GM19372 (cell line): ENCODE measurements around the gene ATXN1.

Experiments
- ATAC-seq: cut with Tn5 transposase; IDR thresholded peaks from one replicate; pipeline ENCODE4 v1.9.1; 2021; ENCODE audit warnings: mild to moderate bottlenecking, low read depth, moderate library complexity; ENCODE audit not compliant: unreplicated experiment

Gene ATXN1

DNA sequence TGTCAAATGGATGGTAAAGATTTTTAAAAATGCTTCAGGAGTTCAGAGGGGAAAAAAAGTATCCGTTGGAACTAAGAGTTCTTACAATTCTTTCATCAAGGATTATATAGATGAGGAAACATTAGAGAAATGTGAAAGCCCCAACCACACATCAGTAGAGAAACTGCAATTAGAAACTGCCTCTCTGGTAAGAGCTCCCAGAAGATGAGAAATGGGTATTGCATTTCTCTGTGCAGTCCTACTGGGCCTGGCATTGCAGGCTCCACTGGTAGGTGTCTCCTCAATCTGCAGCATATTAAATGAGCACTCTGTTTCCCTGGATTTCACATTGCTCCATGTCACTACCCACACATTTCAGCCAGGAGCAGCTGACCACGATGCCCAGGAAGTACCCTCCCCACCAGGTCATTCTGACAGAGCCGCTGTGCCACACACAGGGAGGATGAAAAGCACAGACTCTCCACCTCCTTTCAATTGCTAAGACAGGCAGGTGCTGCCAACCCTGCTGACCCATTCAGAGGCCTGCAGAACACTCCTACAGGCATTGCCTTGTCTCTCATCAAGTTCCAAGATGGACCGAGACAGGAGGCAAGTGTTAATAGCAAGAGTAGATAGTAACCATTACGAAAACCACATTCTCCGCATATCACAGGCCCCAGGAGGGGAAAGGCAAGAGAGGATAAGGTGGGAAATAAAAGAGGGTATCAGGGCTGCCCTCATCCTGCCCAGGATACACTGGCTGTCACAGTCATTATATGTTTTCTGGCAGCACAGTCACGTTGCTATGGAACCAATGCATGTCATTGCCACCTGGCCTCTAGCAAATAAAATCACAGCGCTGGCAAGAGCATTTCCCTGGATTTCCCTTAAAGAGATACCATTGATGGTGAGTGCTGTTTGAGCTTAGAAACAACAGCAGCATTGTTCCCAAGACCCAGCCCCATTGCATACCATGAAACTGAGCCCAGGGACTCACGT is 241.7 kb downstream of the ATXN1 start:
- ATAC-seq = no peak

DNA sequence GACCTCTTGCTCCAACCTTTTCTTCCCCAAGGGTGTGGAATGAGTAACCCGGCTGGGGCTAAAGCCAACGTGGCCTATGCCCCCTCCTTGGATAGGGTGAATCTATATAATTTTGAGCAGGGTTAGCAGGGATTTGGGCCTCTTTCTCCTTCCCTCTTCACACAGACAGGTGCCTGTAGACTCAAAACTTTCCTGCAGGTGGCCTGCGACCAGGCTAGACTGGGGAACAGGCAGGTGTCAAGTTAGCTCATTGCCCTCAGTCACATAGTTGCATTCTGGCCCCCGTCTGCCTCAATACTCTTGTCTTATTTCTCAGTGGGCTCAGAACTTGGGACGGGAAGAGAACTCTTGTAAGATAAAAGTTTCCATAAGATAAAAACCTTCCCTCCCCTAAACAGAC is 243.0 kb downstream of the ATXN1 start:
- no peak for ATAC-seq

DNA sequence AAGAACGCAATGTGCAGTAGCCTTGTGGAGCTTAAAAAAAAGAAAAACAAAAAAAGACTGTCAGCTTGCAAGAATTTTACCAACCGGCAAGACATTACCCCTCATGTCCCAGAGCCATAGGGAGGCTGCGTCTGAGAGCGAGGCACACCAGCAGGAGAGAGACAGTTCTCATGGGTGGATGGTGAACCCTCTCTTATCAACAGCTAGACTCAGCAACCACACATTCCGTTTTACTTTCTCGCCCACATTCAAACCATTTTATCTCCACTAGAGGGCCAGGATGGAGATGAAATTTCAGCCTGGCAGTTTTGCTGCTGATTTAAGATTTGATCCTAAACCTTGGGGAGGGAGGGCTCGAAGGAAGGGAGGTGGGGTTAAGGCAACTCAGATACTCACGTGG is 247.0 kb downstream of the ATXN1 start:
- no peak for ATAC-seq

DNA sequence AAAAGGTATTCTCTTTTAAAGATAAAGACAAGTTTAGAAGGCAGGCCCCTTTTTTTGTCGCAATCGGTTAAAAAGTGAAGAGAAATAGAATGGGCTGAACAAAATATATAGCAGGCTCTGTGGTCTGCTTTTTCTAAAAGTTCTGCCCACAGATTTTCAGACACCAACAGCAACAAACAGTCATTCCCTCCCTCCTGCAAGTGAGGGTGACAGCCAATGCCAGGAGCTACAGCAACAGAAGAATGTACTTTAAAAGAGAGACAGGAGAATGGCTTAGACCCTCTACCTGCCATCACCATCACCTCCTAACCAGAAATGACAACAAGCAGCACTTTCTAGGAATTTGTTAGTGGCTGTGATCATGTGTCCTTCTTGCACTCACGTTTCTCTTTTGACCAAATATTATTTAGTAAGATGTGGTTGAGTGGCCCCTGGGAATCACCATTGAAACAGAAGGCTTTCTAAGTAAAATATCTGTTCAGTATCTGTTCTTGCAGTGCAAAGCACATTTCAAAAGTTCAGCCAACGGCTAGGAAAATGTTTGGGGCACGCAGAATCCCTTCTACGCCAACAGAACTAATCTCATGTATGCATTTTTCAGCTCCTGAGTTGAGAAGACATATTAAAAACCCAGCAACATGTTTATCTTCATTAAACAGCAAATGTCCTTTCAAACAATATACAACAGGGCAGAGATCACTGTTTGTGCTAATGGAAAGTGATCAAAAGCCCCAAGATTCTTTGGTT is 248.5 kb downstream of the ATXN1 start:
- ATAC-seq = no peak

DNA sequence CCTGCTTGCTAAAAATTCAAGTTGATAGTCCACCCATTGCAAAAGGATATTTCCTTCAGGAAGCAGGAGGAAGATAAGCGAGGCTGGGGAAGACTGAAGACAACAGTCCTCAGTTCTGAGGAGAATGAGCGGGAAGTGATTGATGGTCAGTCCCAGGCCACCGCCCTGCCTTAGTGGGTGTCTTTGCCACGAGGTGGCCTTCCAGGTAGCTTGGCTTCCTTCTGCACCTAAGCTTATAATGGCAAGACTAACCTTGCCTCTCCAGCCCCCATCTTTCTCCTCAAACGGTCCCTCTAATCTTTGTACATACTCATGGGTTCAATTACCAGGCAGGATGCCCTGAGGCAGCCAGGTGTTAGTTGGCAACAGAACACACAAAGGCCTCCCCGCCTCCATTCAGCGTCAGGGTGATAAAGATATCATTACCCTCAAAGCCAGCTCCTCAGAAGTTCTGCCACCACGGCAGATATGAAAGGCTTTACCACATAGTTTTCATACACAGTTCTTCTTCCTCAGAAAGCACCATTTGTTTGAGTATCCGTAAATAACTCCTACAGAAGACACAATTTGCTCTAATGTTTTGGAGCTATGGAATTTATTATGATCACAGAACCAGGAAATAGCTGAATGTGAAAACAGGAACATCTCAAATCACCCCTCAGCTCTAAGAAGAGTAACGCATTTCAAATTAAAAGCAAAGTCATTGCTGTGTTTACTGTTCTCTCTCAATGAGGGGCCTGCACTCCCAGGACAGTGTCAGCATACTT is 249.4 kb downstream of the ATXN1 start:
- ATAC-seq = no peak

DNA sequence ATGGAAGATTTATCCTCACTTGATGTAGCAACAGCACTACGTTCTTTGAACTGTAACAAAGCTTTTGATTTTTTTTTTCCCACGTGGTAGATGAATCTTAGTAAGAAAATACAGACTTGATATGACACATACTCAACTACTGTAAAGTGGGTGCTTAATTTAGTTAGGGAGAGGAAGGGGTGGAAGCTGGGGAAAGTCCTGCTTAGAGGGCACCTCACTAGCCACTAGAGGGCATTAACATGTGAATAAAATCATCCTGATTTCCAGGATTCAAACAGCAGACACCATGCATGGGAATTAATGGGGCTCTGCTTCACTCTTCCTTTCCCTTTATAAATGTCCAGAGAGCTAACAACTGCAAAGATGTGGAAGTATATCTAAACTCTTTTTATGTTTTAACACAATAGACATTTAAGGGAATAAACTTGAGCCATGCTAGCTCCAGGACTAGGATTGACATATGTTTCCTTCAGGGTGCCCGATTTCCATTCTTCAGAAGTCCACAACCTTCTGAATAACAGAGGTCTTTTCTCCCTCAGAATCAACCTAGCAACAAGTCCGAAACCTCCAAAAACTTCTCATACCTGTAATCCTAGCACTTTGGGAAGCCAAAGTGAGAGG is 250.1 kb downstream of the ATXN1 start:
- no peak for ATAC-seq

DNA sequence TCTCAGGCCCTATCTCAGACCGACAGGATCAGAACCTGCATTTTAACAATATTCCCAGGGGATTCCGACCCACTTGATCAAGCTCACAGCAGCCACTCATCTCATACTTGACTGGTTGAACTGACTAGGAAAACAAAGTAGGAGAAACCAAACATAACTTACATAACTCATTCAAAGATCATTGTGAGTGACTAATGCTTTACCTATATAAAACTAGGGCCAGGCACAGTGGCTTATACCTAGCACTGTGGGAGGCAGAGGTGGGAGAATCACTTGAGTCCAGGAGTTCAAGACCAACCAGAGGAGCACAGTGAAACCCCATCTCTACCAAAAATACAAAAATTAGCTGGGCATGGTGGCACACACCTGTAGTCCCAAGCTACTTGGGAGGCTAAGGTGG is 251.0 kb downstream of the ATXN1 start:
- no peak for ATAC-seq

DNA sequence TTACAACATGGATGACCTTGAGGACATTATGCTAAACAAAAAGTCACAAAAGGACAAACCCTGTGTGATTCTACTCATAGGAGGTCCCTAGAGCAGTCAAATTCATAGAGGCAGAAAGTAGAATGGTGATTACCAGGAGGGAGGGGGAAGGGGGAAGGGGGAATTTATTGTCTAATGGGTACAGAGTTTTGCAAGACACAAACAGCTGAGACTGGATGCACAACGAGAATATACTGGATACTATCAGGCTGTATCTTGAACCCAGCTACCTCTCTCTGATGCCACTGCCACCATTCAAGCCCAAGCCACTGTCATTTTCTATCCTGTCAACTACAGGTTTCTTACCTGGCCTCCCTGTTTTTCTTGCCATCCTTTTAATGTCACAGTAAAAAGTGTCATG is 252.3 kb downstream of the ATXN1 start:
- ATAC-seq = no peak

DNA sequence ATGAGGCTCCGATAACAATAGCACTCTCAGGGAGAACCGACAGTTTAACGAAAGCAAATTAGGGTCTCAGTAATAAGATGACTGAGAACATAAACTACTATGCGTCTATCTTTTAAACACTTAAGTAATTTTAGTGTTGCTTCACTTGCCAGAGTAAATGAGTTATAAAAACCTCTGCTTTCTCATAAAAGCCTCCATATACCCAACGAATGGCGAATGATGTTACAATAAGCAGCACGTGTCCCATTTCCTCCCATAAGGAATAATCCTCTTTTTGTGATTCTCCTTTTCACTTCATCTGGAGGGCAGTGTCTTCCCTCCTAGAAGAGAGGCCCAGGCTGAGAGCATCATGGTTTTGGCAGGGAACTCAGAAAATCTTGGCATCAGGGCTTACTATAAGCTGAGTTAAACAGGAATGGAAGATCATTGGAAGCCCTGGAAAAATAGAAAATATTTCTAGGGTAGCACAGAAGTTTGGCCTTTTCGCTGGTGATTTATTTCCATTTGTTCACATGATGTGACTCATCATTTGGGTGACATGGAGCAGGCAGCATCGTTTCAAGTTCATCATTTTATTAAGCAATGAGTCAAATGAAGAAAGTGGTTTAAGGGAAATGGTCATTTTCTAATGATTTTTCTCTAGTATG is 255.4 kb downstream of the ATXN1 start:
- ATAC-seq = no peak

DNA sequence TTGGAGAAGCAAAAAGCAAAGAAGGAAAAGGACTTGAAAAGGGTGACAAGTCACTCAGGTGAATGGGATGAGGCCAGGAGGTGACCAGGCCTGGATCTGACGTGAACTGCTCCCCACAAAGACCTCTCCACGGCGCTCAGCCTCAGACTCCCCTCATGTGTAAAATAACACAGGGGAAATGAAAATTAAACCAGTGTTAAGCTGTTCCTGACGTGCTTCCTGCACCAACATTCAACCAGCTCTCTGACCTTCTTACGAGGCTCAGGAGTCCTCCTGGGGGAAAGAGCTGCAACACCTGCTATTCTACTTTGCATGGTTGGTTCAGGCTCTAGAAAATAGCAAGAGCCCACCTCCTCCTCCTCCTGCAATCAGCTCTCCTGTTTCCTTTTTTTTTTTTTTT is 256.7 kb downstream of the ATXN1 start:
- ATAC-seq = no peak

DNA sequence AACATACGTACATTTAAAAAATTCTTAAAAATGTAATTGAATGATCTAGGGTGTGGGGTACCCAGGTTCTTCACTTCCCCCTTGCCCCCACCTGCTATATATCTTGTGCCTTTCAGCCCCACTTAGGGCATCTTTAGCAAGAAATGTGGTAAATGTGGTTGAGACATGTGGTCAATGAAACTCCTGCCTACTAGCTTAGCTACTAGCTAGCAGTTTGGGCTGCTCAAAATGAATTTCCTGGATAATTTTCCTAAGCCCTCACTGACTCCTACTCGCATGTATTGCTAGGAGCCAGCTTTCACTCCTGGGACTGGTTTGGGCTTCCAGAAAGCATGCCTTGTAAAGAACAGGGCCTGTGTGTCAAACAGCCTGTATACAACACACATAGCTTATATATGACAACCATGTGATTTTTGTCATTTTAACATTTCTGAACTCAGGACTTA is 257.3 kb downstream of the ATXN1 start:
- ATAC-seq = no peak

DNA sequence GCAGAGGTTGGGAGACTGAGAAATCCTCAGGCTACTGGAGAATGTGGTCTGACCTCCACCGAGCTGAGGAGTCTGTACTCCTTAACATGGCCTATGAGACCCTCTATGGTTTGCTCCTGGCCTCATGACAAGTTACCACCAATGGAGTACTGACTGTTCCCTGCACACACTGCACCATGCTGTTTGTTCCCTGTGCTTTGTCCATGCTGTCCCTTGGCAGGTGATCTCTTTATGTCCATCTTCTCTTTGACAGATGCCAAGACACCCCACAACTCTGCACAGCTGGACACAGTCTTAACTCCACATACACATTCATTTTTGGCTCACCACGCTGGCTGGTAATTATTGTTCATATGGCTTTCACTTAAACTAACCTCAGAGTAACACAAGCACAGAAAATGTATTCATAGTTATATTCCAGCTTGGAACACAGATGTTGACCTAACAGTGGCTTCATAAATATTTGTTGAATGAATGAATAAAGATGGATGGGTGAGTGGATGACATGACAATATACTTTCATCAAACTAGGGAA is 258.0 kb downstream of the ATXN1 start:
- no peak for ATAC-seq

DNA sequence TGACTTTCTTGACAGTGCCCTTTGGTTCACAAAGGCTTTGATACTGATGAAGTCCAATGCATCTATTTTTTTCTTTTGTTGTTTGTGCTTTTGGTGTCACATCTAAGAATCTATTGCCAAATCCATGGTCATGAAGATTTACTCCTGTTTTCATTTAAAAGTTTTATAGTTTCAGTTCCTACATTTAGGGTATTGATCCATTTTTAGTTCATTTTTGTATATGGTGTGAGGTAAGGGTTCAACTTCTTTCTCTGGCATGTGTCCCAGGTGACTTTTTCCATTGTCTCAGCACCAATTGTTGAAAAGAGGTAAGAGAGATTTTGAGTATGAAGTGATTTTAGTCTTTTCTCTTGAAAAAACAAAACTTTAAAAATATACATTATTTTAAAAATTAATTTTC is 262.3 kb downstream of the ATXN1 start:
- ATAC-seq = no peak

DNA sequence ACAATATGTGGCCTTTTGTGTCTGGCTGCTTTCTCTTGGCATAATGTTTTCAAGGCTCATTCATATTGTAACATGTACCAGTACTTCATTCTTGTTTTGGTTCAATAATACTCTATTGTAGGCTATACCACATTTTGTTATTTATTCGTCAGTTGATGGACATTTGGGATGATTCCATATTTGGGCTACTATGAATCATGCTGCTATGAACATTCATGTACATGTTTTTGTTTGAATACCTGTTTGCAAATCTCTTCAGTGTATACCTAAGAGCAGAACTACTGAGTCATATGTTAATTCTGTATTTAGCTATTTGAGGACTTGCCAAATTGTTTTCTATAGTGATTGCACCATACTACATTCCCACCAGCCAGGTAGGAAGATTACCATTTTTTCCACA is 263.0 kb downstream of the ATXN1 start:
- no peak for ATAC-seq

DNA sequence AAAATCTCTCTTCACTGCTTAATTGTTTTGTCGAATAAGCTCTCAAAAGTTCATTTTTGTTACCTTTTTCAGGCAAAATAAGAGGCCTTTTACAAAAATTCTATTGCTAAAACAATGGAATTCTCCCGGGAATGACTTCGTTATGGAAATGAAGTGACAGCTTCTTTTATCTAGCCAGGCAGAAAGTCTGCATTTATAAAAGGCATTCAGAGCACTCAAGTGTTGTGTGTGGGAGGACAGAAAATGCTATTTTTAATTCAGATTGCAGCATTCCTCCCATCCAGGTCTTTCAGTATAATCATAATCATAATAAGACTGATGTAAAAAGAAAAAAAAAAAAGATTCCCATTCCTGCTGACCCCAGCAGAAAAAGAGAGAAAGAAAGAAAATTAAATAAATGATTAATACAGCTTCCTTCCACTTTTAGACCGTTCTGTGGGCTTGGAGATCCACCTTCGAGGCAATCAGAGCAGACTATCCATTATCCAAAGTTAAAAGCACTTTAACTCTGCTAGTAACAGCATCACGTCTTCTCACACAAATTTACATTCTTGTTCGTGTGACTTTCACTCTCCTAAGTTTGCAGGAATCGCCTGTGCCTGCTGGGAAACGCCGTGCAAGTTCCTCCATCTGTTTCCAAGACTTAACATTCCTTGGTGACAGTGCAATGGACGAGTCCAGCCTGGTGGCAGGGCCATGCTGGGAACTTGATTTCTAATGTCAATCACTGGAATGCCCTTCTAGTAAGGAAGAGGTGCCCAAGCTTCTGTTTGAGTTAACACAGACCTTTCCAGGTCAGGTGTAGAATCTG is 264.1 kb downstream of the ATXN1 start:
- ATAC-seq = no peak

DNA sequence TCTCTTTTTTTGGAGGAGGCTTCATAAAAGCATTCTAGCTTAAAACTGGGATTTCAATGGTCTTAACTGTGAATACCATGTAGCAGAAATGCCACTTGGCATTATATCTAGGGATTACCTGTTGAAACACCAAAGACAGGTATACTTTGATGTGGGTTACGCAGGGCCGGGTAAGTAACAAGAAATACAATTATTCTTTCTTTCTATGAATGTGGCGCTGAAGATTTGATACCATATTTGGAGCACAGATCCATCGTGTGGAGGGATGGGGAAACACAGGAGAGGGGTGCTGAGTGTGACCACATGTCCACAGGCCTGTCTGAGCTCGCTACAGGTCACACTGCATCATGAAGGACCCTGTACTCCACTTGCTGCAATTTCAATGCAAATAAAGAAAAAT is 265.1 kb downstream of the ATXN1 start:
- ATAC-seq = no peak

DNA sequence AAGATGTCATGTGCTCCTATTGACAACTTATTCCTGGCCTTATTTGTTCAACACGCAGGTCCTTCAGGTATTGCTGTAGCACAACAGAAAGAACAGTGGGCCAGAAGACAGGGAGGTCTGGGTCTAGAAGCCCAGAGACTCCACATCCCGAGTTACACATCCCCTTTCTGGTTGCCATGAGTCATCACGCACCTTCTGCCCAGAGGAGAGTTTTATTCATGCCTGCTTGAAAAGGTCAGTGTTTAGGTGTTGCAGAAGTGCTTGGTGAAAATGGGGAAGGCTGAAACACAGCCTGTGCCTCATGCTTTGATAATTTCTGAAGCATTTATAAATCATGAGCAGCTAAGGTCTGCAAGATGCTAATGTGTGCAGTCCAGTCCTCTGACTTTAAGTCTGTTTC is 266.5 kb downstream of the ATXN1 start:
- peak; percentile 71 for ATAC-seq

DNA sequence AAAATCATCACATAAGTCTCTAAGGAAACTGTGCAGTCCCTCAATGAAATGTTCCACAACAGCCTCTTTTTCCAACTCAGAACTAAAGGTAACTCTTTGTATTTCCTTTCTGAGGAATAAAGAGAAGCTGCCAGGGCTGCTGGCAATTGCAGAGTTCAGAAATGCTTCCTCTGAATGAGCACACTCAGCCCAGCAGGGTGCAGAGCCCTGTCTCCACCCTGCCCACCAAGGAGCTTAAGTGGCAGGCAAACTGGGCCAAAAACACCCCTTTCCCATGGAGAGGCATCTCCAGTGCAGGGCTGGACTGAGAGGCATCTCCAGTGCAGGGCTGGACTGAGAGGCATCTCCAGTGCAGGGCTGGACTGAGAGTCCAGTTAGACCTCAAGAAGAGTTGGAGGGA is 267.5 kb downstream of the ATXN1 start:
- ATAC-seq = no peak

DNA sequence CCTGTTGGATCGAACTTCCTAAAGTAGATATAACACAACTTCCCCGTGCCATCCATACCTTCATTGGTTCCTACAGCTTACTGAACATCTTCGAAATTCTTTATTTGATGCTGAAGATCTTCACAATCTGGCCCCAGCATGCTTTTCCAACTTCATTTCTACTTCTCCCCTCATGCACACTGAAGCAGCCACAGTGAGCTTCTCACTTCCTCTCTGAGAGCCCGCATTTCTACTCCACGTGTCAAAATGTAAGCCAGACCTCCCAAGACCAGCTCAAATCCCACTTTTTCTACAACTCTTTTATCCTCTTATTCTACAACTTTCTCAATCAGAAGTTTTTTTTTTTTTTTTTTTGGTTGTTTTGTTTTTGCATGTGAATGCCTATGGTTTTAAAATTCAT is 268.1 kb downstream of the ATXN1 start:
- no peak for ATAC-seq
